AG04450 (cell line): ENCODE results near the gene LPIN1. TPM values are rescaled to one million over a fixed set of nuclear protein-coding genes. Genes with fewer than 3 reads are reported as not detected.

Source experiments
- CTCF ChIA-PET: fragments of 300-600, 350-600 bp; formaldehyde crosslinking; extraction: SDS; loops from one replicate; lab custom pipeline; 2022; ENCODE audit warnings: antibody characterized with exemption, inconsistent platforms; lab: Charles Lee
- POLR2A ChIA-PET: fragments of 350-600 bp; formaldehyde crosslinking; extraction: SDS; loops from one replicate; lab custom pipeline; 2021; ENCODE audit warnings: antibody characterized with exemption, inconsistent platforms; lab: Yijun Ruan, JAX
- DNase-seq: peaks from one replicate; pipeline ENCODE4 v3.0.0-alpha.2; 2011; ENCODE audit warnings: low read depth, low spot score
- H3K27ac ChIP-seq: one replicate; pipeline ENCODE4 v1.5.1; 2012; ENCODE audit warnings: low read depth, low read length, control low read depth
- H3K27me3 ChIP-seq: one replicate; pipeline ENCODE4 v1.6.0; 2012; ENCODE audit warnings: low read length; ENCODE audit not compliant: control insufficient read depth, insufficient read depth
- H3K4me3 ChIP-seq: 2 replicates; pipeline ENCODE4 v1.5.1; 2011; ENCODE audit warnings: mild to moderate bottlenecking, low read depth, low read length, control low read depth
- H3K9me3 ChIP-seq: 2 replicates; pipeline ENCODE4 v1.5.1; 2012; ENCODE audit warnings: low read length; ENCODE audit not compliant: control insufficient read depth, insufficient read depth
- CTCF ChIP-seq: IDR thresholded peaks from 2 replicates; pipeline ENCODE4 v1.5.1; 2011; ENCODE audit warnings: low read depth, low read length, control low read depth, inconsistent platforms
- polyA plus RNA-seq: library from polyadenylated mRNA; depleted of rRNA; stranded (reverse); fragments of >200 nt; gene quantifications from 2 replicates; pipeline ENCODE4 v1.2.3, GENCODE V29; 2011

The LPIN1 gene
- polyA plus RNA-seq, 1 experiment: 40.5 TPM

- no peak overlapping the region for H3K27ac ChIP-seq
- no peak for DNase-seq
- CTCF ChIA-PET: interaction anchor here (1.5 kb wide), 1 partner anchor 19 kb away, joined by 3 read pairs; no protein-coding TSS in a partner anchor
- TF ChIP-seq CTCF: no peak
- POLR2A ChIA-PET: no interaction called here
- no peak overlapping the region for H3K4me3 ChIP-seq
- H3K27me3 ChIP-seq: no peaks in the 10 kb centered on the region
- no peaks in the 10 kb centered on the region for H3K9me3 ChIP-seq
These were observed 56.4 kb downstream of the LPIN1 start for GRCh38 chr2:11802782-11803191.

GRCh38 chr2:11805024-11805423 lies 58.6 kb downstream of the LPIN1 start:
- no peak for DNase-seq
- H3K27ac ChIP-seq: no peak overlapping the region
- no peak for TF ChIP-seq CTCF
- CTCF ChIA-PET: no interaction called here
- no peak overlapping the region for H3K4me3 ChIP-seq
- POLR2A ChIA-PET: no interaction called here
- H3K9me3 ChIP-seq: no peaks in the 10 kb centered on the region
- no peaks in the 10 kb centered on the region for H3K27me3 ChIP-seq

- no peaks in the 10 kb centered on the region for H3K9me3 ChIP-seq
- no peak overlapping the region for H3K4me3 ChIP-seq
- CTCF ChIA-PET: interaction anchor here (0.6 kb wide), 1 partner anchor 65 kb away, joined by 4 read pairs; no protein-coding TSS in a partner anchor
- no peak for TF ChIP-seq CTCF
- no peak for DNase-seq
- no peaks in the 10 kb centered on the region for H3K27me3 ChIP-seq
- no peak overlapping the region for H3K27ac ChIP-seq
- POLR2A ChIA-PET: no interaction called here
These were observed 59.5 kb downstream of the LPIN1 start for GRCh38 chr2:11805920-11806319.

GRCh38 chr2:11807156-11808015 lies 61.0 kb downstream of the LPIN1 start:
- ChIA-PET POLR2A (no interaction called here), CTCF (interaction anchor here (0.6 kb wide), 1 partner anchor 24 kb away, joined by 4 read pairs; no protein-coding TSS in a partner anchor)
- no peaks in the 10 kb centered on the region for H3K9me3 ChIP-seq
- H3K27ac ChIP-seq: no peak overlapping the region
- no peak for TF ChIP-seq CTCF
- no peak overlapping the region for H3K4me3 ChIP-seq
- no peak for DNase-seq
- H3K27me3 ChIP-seq: no peaks in the 10 kb centered on the region

- Histone ChIP-seq H3K4me3 (no peak overlapping the region), H3K9me3 (no peaks in the 10 kb centered on the region), H3K27ac (no peak overlapping the region), H3K27me3 (no peaks in the 10 kb centered on the region)
- POLR2A ChIA-PET: no interaction called here
- CTCF ChIA-PET: no interaction called here
- DNase-seq: no peak
- TF ChIP-seq CTCF: no peak
These were observed 61.6 kb downstream of the LPIN1 start for GRCh38 chr2:11808016-11808400.
